GM18873 (cell line): ENCODE data around the gene UVRAG.

Experiments
- ATAC-seq: cut with Tn5 transposase; IDR thresholded peaks from one replicate; pipeline ENCODE4 v1.9.1; 2021; ENCODE audit warnings: mild to moderate bottlenecking, moderate library complexity, moderate number of reproducible peaks; ENCODE audit not compliant: unreplicated experiment, low FRiP score

Gene UVRAG

DNA sequence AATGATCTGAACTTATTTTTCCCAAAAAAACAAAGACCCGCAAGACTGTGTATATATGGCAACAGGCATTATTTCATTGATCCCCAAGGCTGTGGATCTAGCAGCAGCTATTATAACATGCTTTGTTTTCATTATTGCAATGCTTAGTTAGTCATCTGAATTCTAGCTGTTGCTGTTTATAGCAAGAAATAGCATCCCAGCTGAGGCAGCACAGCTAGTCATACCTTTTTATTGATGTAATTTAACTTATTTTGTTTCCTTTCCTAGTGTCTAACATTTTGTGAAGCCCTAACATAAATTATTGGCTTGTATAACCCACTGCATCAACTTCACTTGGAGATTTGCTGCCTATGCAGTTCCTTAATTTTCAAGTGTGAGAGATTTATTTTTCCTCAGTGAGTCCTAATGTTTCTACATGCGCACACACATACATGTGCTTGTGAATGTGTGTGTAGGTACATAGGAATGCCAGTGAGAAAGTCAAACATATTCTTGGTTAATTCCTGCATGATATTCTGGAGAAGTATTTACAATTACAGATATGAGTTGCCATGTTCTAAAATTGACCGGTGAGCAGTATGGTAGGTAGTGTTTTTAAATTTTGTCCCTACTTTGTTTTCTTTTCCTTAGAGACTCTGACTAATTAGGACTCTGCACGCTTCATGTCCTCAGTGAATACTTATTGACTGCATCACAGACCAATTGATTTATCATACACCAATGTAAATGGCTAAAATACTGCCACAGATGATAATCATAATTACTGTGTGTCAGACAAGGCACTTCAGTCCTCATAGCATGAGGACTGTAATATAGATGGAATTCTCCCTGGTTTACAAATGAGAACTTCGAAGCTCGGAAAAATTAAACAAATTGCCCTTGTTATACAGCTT is 272.0 kb downstream of the UVRAG start:
- ATAC-seq = no peak

DNA sequence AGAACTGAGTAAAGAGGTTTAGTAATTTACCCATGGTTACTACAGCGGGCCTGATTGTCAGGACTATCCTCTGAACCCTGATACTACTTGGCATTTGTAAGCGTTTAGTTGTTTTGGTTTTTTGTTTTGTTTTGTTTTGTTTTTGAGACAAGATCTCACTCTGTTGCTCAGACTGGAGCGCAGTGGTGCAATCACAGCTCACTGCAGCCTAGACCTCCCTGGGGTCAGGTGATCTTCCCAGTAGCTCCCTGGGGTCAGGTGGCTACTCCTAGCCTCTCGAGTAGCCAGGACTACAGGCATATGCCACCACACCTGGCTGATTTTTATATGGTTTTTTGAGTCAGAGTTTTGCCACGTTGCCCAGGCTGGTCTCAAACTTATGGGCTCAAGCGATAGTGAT is 272.7 kb downstream of the UVRAG start:
- ATAC-seq = no peak

DNA sequence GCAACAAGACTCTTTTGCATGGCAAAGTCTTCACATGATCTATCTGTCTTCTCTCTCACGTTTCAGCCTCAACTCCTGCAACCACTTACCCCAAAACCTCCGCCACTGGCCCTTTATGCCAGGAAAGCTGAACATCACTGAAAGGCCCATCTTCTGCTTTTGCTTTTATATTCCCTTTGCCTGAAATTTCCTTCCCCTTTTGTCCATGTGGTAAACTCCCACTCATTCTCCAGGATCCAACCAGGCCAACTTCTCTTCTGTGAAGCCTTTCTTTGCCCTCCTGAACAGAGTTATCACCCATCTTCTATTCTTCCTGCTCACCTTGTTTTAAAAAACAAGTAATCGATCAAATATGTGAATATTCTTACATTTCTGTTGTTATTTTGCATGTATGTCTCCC is 273.5 kb downstream of the UVRAG start:
- ATAC-seq = no peak

DNA sequence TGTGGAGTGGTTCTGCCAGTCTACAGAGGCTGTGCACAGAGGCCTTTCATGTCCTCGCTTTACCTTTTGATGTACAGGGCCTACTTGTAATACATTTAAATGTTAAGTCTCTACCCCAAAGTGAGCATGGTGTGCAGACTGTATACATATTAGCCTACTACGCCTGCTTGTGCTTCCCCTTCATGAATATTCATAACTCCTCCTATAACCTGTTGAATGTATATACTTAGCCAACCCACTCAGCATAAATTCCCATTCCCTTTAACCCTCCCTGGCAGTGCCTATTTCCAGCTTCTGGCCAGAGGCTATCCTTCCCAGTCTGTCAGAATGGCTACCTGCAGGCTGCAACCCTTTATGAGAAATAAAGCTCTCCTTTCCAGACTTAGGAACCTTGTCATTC is 275.2 kb downstream of the UVRAG start:
- no peak for ATAC-seq

DNA sequence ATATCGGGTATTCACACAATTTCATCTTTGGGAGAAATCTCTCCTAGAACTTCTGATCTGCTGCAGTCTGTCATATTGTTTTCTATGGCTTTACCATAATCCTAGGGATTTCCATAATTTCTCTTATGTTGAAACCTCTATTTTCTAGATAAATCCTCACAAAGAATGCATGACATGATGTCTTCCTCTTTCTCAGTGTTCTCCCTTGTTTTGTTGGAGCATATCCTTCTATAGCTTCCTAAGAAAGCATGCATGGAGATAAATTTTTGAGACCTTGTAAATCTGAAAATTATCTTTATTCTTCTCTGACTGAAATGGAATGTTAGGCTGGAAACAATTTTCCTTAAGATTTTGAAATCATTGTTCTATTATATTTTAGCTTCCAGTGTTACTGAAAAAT is 275.8 kb downstream of the UVRAG start:
- no peak for ATAC-seq

DNA sequence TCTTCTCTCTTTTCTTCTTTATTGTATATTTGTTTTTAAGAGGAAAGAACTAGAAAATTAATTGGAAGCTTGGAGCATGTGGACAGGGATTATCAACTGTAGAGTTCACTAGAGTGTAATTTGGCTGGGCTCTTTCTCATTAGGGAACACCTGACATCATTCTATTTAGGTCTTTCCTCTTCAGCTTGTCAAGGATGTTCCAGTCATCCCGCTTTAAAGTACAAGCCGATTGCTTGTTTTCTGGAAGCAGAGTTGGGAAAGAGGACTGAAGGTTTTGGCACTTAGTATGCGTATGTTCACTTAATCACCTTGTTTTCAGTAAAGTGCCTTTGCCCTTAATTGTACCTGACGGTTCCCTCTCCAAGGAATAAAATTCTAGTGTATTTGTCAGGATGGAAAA is 279.7 kb downstream of the UVRAG start:
- ATAC-seq = no peak

DNA sequence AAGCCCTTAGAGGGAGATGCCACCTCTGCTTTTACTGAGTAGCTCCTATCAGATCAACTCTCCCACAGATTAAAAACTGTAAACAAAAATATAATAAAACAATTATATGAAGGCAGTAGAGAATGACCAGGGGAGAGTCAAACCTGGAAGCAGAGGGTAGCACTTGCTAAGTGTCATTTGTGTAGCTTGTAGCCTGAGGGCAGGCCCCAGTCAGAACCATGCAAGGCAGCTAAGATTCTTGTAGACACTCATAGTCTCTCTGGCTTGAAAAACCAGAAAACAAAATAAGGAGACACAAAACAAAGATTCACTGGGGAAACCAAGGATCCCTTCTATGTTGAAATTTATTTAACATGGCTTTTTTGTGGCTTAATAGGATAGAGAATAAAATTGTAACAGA is 280.9 kb downstream of the UVRAG start:
- no peak for ATAC-seq

DNA sequence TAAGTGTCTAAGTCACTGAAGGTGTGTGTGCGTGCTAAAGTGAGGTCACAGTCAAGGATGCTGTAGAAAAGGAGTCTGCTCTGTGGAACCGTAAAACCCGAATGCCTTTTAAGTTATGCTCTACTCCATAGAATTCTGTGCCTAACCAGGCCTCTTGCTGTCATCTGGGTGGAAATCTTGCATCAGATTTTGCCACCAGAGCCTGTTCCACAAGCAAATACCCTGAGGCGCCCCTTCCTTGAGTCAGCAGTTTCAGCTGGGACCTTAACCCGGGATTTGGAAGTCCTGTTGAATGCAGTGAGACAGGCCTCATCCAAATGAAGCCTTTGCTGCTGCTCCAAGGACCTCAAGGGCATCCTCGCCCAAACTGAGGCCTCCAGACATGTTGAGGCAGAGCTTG is 281.5 kb downstream of the UVRAG start:
- ATAC-seq = no peak

DNA sequence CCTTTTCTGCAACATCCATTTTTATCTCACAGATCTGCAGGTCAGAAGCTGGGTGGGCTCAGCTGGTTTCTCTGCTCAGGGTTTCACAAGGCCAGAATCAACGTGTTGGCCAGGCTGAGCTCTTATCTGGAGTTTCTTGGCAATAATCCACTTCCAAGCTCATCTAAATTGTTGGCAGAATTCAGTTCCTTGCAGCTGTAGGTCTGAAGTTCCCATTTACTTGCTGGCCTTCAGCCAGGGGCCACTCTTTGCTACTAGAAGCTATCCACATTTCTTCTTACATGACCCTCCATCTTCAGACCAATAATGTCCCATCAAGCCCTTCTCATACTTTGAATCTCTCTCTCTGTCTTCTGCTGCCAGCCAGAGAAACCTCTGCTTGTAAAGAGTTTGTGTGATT is 287.8 kb downstream of the UVRAG start:
- no peak for ATAC-seq

DNA sequence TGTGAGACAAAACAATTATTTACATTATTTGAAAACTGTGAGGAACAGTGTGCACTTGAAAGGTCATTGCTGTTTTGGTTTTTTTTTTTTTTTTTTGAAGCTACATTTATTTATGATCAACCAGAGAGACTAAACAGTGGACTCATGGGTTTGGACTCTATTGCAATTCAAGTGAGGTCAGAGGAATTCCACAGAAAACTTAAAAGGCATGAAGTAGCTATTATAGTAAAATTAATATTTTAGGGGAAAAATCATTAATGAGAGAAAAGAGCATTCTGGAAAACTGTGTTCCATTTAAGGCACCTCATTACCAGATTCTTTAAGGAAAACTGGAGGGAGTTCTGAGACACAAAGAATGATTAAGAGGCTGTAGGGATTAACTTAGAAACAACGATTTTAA is 288.4 kb downstream of the UVRAG start:
- ATAC-seq = no peak

DNA sequence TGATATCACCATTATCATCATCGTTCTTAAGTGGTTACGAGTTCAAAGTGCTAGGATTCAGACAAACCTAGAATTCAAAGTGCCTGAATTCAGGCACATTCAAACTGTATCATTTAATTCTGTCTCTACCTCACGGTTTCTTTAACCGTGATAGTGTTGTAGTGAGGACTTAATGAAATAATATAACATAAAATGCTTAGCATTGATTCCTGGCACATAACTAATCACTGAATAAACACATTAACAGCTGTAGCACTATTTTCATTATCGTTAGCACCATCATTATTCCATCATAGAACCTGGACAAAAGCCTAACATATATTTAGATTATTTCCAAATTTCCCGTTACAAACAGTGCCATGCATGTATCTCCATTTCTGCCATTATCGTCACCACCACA is 289.3 kb downstream of the UVRAG start:
- no peak for ATAC-seq

DNA sequence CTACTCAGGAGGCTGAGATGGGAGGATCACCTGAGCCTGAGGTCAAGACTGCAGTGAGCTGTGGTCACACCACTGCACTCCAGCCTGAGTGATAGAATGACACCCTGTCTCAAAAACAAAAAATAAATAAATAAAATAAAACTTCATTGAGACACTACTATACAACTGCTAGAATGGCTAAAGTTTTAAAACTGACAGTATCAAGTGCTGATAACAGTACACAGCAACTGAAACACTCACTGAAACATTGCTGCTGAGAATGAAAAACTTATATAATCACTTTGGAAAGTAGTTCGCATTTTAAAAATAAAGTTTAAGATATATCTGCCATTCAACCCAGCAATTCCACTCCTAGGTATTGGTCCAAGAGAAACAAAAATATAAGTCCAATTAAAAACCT is 290.6 kb downstream of the UVRAG start:
- ATAC-seq = no peak

DNA sequence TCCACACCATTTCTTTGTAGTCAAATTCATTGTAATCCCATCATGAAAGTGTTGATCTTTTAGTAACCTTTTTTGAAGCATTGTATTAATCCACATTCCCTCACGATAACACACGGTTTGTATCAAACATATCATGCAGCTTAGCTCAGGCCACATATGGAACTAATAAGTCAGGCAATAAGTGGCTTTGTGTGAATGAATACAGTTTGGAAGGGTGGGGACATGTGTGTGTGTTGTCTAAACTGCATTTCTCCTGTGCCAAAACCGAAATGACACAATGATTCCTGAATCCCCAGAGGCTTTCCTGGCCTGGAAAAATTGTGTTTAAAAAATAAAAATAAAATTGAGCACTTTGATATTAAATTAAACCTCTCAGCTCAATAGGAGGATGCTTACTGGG is 293.0 kb downstream of the UVRAG start:
- no peak for ATAC-seq

DNA sequence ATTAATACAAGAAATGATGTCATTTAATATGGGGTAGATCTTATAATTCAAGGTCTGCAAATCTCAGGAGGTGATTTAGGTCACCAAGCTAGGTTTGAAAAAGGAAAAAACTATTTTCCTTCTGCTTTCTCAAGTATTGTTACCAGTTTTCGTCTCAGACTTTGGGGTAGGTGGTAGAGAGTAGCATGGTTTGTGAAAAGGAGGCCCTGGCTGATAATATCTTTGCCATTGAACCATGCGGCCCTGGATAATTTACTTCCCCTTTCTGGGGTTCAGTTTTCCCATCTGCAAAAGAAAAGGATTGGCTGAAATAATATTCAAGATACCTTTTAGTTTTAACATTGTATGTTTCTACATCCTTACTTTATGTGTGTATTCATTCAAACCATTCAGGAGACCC is 299.2 kb downstream of the UVRAG start:
- no peak for ATAC-seq

DNA sequence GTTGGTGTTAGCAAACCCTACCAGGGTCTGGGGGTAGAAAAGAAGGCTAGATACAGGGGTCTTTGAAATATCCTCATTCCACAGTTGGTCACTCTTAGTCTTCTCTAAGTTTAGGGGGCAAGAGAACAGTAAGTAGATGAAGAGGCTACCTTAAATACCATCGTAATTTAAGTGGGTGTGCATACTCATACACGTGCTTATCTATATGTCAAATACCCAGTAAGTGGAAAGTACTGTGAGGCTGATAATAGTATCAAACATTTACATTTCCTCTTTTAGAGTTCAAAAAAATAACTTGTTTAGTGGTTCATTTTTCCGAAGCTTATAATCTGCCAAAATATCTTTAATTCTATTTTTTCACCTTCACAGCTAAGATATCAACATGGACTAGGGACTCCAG is 300.5 kb downstream of the UVRAG start:
- no peak for ATAC-seq

DNA sequence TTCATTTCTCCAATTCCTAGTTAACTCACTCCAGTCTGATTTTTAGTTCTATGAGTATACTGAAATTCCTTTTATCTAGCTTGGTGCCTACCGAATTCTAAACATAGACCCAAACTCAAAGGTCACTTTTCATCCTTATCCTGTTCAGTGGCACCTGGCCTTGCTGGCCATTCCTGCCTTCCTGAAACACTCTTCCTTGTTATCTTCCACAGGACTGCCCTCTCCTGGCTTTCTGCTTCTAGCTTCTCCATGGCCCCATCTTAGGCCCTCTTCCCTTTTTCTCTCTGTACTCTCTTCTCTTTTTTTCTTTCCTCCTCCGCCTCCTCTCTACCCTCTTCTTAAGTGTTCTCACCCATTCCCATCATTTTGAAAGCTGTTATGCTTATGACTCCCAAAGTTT is 304.0 kb downstream of the UVRAG start:
- ATAC-seq = no peak

DNA sequence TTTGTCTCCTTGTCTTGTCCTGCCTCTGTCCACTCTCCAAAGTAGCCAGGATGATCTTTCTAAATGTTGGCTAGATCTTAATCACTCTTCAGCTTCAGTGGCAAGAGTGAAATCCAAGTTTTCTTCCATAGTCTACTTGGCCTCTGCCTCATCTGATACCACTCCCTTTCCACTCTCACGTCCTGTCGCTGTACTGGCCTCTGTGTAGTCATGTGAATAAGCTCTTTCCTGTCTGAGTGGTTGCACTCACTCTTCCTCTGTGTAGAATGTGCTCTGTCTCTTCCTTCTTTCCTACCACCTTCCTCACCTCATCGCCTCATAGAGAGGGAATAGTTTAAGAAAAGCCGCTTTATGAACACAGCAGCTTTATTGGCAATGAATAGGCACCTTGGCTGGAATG is 304.8 kb downstream of the UVRAG start:
- no peak for ATAC-seq

DNA sequence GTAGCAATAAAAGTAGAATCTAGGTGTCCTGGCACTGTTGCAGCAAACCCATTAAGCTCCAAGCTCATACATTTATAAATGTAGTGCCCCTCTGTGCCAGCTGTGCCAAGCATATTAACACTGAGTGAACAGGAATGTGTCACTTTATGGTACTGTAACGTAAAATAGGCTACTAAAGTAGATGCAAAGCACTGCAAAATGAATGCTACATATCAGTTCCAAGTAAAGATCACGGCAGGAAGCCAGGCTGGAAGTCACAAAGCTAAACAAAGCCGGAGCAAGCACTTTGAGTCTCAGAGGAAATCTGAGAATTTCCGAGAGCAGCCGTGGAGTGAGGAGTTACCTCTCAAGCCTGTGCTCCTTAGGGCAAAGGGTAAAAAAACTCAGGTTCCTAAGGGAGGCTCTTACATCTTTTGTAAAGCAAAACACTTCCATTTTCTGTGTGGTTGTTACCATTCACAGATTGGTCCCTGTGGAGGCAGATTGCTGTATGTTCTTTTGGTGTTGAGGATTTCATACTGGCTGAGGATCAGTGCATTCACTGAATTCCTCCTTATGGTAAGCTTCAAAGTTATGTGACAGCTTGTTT is 305.6 kb downstream of the UVRAG start:
- no peak for ATAC-seq

DNA sequence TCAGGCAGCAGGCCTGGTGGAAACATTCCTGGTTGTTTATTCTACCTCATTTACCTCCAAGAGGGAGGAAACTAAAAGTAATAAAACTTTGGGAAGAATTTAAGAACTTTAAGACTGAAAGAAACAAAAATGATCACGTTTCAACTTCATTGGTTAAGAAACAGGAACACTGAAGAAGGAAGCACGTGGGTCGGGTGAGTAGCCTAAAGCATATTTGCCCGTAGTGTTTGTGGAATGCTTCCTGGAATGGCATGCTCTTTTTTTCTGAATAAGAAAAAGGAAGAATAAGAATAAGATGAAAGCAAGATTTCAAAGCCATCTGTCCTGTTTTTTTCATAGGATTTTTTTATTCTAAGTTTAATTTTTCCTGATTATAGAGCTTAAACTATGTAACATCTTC is 308.2 kb downstream of the UVRAG start:
- ATAC-seq = no peak

DNA sequence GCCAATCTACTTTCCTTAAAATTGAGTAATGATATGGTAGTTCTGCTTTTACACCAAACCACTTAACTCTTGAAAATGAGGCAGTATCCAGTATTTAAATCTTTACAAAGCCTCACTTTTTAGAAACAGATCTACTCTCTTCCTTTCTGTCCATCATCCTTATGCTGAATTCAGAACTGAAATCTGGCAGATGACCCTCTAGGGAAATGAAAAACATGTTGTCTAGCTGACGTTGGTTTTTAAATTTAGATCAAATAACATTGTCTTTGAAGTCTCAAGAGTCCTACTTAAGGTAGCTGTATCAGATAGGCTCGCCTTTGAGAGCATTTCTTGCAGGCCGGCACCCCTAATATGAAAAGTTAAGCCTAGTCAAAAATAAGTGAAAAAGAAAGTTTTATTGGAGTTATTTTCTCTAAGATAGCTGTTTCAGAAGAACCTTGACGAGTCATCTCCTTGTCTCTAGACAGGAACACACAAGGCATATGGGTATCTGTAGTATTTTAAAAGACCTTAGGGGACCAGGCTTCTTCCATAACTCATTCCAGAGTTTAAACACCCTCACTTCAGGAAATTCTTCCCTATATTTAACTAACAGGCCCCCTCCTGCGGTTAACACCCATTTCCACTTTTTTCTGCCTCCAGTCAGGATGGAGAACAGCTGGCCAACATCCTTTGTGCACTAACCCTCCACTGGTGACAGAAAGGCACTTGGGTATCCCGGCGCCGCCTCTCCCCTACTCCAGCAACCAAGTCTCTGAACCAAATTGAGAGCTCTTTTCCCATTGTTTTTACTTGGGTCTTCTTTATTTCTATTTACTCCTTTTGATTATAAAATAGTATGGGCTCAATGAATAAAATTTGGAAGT is 310.1 kb downstream of the UVRAG start:
- ATAC-seq = no peak

DNA sequence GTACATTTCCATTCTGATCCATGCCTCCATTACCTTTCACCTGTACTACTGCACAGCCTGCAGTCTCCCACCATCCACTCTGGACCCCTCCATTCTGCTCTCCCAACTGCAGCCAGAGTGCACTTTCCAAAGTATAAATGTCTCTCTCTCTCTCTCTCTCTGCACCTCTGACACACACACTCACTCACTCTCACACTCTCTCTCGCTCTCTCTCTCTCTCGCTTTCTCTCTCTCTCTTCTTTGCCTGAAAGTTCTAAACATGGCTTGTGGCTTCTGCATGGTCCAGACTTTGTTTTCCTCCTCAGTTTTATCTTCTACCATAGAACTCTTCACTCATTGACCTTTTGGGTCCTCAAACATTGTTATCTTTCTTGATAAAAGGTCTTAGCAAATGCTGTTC is 314.7 kb downstream of the UVRAG start:
- no peak for ATAC-seq
